Stimulated activated memory B cell treated with anti-CD40 and anti-IgM and Interleukin-4, amounts not matched to agents 10 μg/mL and 1 μg/mL and 100 μg/mL, for 72 hours (primary cell): Measurements from ENCODE around the gene SRP54.
A peak's percentile ranks its signal among the peaks of the same experiment; 100 is the strongest.
"Not testable (repeated sequence)": the region's sequence is repeated elsewhere in the genome, so short reads cannot be mapped to it uniquely, and the experiment has no call there.

Source experiments
- ATAC-seq: fragments of 150-1000 bp; cut with Tn5 transposase; 2 replicates; pipeline ENCODE4 v1.10.0; 2021
- H3K27ac Mint-ChIP-seq: one replicate; pipeline ENCODE4 v1.8.0; 2022; ENCODE audit warnings: mild to moderate bottlenecking, mixed read lengths
- H3K27me3 Mint-ChIP-seq: one replicate; pipeline ENCODE4 v1.8.0; 2022; ENCODE audit warnings: mixed read lengths
- H3K36me3 Mint-ChIP-seq: one replicate; pipeline ENCODE4 v1.8.0; 2022; ENCODE audit warnings: mixed read lengths
- H3K4me1 Mint-ChIP-seq: one replicate; pipeline ENCODE4 v1.8.0; 2022; ENCODE audit warnings: mixed read lengths
- H3K4me3 Mint-ChIP-seq: one replicate; pipeline ENCODE4 v1.8.0; 2022; ENCODE audit warnings: mild to moderate bottlenecking, moderate library complexity, mixed read lengths
- H3K9me3 Mint-ChIP-seq: one replicate; pipeline ENCODE4 v1.8.0; 2022; ENCODE audit warnings: mixed read lengths

Gene SRP54

DNA sequence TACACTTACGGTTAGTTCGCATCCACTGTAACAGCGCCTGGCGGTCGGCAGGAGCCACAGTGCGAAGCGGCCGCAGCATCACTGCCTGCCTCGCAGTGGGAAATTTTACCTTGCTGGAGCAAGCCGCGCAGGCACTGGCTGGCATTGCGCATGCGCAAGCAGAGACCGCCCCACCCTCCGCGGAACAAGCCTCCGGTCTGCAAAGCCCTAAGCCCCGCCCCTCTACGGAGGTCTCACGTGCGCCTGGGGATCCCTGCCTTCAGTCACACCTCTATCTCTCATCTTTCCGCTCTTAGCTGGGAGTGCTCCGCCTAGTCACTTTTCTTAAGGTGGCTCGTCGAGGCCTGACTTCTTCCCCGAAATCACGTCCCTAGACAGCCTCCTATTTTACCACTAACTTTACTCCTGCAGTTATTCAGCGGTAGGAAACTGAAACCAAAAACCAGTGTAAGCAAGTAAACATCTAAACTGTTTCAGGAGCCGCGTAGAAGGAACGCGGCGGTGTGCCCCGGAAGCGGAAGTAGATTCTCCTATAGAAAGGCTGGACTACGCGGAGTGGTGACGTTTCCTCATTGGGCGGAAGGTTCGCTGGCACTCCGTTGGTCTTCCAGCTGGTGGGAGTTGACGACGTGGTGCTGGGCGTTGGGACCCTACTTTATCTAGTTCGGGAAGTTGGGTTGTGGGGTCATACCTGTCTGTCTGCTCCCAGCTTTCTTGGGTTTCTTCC lies at the start of gene SRP54:
TSS of gene SRP54 (plus strand) at position 572 of the 727 bp plus-strand sequence. CDS start 13,718 bp downstream, outside the sequence.
- H3K27ac Mint-ChIP-seq = no peak within 1 kb of the TSS
- no peaks in the 10 kb centered on the region for H3K9me3 Mint-ChIP-seq
- H3K27me3 Mint-ChIP-seq = no peaks in the 10 kb centered on the region
- peaks cover 14% of the 10 kb centered on the region for H3K4me1 Mint-ChIP-seq
- ATAC-seq = peak; percentile 97
- no peak within 1 kb of the TSS for H3K4me3 Mint-ChIP-seq
- peaks cover 8% of the 10 kb centered on the region for H3K36me3 Mint-ChIP-seq

DNA sequence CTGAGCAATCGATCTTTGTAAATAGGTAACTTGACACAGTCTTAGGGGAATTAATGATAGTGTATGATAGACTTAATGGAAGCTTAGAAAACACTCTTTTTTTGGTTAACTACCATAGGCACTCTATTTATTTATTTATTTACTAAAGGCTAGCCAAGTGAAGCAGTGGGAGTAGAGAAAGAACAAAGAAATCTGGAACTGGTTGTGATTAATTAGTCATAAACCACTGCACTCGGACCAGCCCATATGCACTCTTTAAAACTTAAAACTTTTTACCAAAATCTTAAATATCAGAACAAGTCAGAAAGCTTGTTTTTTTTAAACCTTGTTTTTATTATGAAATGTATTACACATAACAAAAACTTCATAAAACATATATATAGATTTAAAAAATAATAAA lies 49.5 kb upstream of the SRP54 start:
- Mint-ChIP-seq H3K9me3 (no peaks in the 10 kb centered on the region), H3K36me3 (peaks cover 4% of the 10 kb centered on the region), H3K27me3 (no peaks in the 10 kb centered on the region), H3K27ac (no peak overlapping the region), H3K4me3 (no peak overlapping the region), H3K4me1 (peaks cover 13% of the 10 kb centered on the region)
- ATAC-seq = no peak

DNA sequence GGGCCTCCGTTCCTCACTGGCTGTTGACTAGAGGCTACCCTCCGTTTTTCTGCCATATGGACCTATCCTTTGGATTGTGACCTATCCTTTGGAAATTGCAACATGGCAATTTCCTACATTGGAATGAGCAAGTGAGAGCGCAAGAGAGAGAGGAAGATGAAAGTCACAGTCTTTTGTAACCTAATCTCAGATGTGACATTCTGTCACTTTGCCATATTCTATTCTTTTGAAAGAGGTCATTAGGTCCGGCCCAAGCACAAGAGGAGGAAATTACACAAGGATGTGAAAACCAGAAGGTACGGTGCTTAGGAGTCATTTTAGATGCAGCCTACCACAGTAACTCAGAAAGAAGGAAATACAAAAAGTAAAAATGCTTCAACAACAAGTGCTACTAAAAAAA lies 47.3 kb upstream of the SRP54 start:
- no peak for ATAC-seq
- no peaks in the 10 kb centered on the region for H3K27me3 Mint-ChIP-seq
- no peak overlapping the region for H3K4me3 Mint-ChIP-seq
- no peak overlapping the region for H3K27ac Mint-ChIP-seq
- peaks cover 6% of the 10 kb centered on the region for H3K36me3 Mint-ChIP-seq
- peaks cover 10% of the 10 kb centered on the region for H3K4me1 Mint-ChIP-seq
- no peaks in the 10 kb centered on the region for H3K9me3 Mint-ChIP-seq

DNA sequence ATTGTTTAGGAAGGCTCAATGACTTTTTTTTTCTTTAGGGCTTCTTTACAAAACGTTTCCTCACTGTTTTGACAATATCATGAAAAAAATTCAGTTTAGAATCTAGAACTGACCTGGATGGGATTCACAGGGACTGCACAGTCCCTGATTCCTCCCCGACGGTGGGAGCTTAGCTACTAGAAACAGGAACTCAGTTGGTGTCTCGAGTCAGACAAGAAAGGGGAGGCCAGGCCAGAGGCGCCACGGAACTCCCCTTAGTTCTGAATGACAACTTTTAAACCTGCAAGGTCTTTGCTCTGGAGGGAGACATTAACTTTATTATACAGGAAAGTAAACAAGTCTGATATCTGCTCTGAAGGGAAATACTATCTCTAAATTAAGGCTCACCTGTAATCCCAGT lies 45.4 kb upstream of the SRP54 start:
- no peaks in the 10 kb centered on the region for H3K27me3 Mint-ChIP-seq
- H3K36me3 Mint-ChIP-seq = peaks cover 14% of the 10 kb centered on the region
- H3K4me1 Mint-ChIP-seq = no peaks in the 10 kb centered on the region
- H3K4me3 Mint-ChIP-seq = no peak overlapping the region
- ATAC-seq = no peak
- H3K9me3 Mint-ChIP-seq = peaks cover 3% of the 10 kb centered on the region
- H3K27ac Mint-ChIP-seq = no peak overlapping the region

DNA sequence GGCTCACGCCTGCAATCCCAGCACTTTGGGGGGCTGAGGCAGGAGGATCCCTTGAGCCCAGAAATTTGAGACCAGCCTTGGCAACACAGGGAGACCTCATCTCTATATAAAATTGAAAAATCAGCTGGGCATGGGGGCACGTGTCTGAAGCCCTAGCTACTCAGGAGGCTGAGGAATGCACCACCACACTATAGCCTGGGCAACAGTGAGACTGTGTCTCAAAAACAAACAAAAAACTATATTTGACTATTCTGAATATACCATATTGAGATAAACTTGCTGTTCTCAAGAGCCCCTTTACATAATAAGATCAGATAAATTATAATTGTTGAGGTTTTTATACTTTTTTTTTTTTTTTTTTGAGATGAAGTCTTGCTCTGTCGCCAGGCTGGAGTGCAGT lies 44.9 kb upstream of the SRP54 start:
- peaks cover 3% of the 10 kb centered on the region for H3K9me3 Mint-ChIP-seq
- ATAC-seq = no peak
- H3K27ac Mint-ChIP-seq = no peak overlapping the region
- H3K36me3 Mint-ChIP-seq = peaks cover 14% of the 10 kb centered on the region
- H3K4me3 Mint-ChIP-seq = no peak overlapping the region
- no peaks in the 10 kb centered on the region for H3K4me1 Mint-ChIP-seq
- H3K27me3 Mint-ChIP-seq = no peaks in the 10 kb centered on the region

DNA sequence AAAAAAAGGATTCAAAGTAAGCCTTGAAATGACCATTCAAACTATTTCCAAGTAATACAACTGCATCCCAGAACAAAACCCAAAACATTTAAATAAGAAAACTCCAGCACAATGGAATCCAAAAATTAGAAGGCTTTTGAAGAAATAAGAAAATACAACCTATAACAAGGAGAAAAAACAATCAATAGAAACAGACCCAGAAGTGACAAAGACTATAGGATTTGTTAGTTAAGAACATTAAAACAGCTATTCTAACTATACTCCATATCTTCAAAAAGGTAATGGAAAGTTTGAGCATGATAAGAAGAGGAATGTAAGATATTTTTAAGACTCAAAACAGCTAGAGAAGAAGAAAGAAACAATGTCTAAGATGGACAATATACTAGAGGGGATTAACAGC lies 39.3 kb upstream of the SRP54 start:
- ATAC-seq = no peak
- no peaks in the 10 kb centered on the region for H3K4me1 Mint-ChIP-seq
- H3K27me3 Mint-ChIP-seq = no peaks in the 10 kb centered on the region
- no peak overlapping the region for H3K27ac Mint-ChIP-seq
- H3K4me3 Mint-ChIP-seq = no peak overlapping the region
- peaks cover 10% of the 10 kb centered on the region for H3K9me3 Mint-ChIP-seq
- H3K36me3 Mint-ChIP-seq = peaks cover 38% of the 10 kb centered on the region

DNA sequence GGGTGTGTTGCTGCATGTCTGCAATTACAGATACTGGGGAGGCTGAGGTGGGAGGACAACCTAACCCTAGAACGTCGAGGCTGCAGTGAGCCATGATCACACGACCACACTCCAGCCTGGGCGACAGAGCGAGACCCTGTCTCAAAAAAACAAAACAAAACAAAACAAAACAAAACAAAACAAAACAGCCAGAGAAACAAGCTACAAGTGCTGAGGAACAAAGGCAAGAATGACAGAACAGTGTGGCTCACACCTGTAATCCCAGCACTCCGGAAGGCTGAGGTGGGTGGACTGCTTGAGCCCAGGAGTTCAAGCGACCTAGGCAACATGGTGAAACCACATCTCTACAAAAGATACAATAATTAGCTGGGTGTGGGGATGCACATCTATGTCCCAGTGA lies 38.0 kb upstream of the SRP54 start:
- Mint-ChIP-seq H3K27me3 (no peaks in the 10 kb centered on the region), H3K4me3 (no peak overlapping the region), H3K27ac (no peak overlapping the region), H3K36me3 (peaks cover 37% of the 10 kb centered on the region), H3K9me3 (peaks cover 10% of the 10 kb centered on the region), H3K4me1 (no peaks in the 10 kb centered on the region)
- ATAC-seq = no peak

DNA sequence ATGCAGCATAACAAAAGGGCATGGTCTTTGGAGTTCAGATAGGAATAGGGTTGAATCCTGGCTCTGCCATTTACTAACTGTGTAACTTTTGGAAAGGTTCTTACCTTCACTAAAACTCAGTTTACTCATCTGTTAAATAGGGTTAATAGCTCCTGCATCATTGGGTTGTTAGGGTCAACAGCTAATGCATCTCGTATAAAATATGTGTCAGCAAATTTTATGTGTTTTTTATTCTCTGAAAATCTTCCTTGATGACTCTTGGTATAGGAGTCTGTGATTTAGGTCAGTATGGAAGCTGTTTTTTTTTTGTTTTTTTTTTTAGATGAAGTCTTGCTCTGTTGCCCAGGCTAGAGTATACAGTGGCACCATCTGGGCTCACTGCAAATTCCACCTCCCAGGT lies 36.1 kb upstream of the SRP54 start:
- Mint-ChIP-seq H3K4me3 (no peak overlapping the region), H3K36me3 (peaks cover 40% of the 10 kb centered on the region), H3K9me3 (peaks cover 10% of the 10 kb centered on the region), H3K27ac (no peak overlapping the region), H3K27me3 (no peaks in the 10 kb centered on the region), H3K4me1 (no peaks in the 10 kb centered on the region)
- no peak for ATAC-seq

DNA sequence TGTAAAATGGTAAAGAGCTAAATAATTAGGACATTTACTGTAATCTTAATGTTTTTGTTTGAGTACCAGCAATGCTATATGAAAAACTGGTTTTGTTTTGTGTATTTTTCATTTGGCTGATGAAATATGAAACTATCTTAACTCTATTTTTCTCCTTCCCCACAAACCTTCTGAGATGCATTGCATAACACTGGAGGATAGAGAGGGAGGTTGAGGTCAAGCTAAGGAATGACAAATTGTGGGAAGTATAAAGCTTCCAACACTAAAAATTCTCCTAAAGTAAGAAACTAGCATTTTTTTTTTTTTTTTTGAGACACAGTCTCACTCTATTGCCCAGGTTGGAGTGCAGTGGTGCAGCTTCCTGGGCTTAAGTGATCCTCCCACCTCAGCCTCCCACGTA lies 31.5 kb upstream of the SRP54 start:
- H3K27me3 Mint-ChIP-seq = no peaks in the 10 kb centered on the region
- peaks cover 16% of the 10 kb centered on the region for H3K36me3 Mint-ChIP-seq
- H3K4me3 Mint-ChIP-seq = no peak overlapping the region
- H3K4me1 Mint-ChIP-seq = no peaks in the 10 kb centered on the region
- no peak for ATAC-seq
- no peak overlapping the region for H3K27ac Mint-ChIP-seq
- H3K9me3 Mint-ChIP-seq = no peaks in the 10 kb centered on the region

DNA sequence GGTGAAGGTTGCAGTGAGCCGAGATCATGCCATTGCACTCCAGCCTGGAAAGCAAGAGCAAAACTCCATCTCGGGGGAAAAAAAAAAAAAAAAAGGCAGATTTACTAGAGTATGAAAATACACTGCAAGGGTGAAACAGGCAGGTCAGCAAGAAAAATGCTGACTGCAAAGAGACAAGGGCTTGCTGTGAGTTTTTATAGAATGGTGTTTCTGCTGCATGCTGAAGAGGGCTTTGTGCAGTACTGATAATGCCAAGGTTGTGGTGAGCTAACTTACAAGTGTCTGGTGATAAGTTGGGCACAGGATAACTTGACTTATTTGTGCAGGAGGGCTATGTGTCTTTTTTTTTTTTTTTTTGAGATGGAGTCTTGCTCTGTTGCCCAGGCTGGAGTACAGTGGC lies 25.9 kb upstream of the SRP54 start:
- Mint-ChIP-seq H3K4me3 (no peak overlapping the region), H3K27me3 (no peaks in the 10 kb centered on the region), H3K4me1 (no peaks in the 10 kb centered on the region), H3K9me3 (no peaks in the 10 kb centered on the region), H3K36me3 (peaks cover 40% of the 10 kb centered on the region), H3K27ac (no peak overlapping the region)
- ATAC-seq = no peak

DNA sequence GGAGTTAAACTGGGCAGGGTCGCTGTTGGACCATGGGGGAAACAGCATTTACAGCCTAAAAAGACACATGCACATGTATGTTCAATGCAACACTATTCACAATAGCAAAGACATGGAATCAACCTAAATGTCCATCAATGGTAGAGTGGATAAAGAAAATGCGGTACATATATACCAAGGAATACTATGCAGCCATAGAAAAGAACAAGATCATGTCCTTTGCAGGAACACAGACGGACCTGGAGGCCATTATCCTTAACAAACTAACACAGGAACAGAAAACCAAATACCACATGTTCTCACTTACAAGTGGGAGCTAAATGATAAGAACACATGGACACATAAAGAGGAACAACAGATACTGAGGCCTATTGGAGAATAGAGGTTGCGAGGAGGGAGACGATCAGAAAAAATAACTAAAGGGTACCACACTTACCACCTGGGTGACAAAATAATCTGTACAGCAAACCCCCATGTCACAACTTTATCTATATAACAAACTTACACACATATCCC lies 25.0 kb upstream of the SRP54 start:
- Mint-ChIP-seq H3K27ac (no peak overlapping the region), H3K9me3 (no peaks in the 10 kb centered on the region), H3K4me1 (no peaks in the 10 kb centered on the region), H3K4me3 (no peak overlapping the region), H3K27me3 (no peaks in the 10 kb centered on the region), H3K36me3 (peaks cover 40% of the 10 kb centered on the region)
- ATAC-seq = no peak

DNA sequence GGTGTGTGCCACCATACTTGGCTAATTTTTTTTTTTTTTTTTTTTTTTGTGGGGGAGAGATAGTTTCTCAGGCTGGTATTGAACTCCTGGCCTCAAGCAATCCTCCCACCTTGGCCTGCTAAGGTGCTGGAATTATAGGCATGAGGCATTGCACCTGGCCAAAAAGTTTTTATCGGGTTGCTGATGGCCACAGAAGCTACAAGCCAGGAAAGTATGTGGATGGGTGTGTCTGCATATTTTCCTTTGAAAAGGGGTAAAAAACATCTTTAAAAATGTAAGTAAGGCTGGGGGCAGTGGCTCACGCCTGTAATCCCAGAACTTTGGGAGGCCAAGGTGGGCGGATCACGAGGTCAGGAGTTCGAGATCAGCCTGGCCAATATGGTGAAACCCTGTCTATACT lies 20.7 kb upstream of the SRP54 start:
- H3K4me1 Mint-ChIP-seq, H3K27ac Mint-ChIP-seq, H3K9me3 Mint-ChIP-seq, H3K27me3 Mint-ChIP-seq, ATAC-seq, H3K4me3 Mint-ChIP-seq: not testable (repeated sequence)
- peaks cover 30% of the 10 kb centered on the region for H3K36me3 Mint-ChIP-seq

DNA sequence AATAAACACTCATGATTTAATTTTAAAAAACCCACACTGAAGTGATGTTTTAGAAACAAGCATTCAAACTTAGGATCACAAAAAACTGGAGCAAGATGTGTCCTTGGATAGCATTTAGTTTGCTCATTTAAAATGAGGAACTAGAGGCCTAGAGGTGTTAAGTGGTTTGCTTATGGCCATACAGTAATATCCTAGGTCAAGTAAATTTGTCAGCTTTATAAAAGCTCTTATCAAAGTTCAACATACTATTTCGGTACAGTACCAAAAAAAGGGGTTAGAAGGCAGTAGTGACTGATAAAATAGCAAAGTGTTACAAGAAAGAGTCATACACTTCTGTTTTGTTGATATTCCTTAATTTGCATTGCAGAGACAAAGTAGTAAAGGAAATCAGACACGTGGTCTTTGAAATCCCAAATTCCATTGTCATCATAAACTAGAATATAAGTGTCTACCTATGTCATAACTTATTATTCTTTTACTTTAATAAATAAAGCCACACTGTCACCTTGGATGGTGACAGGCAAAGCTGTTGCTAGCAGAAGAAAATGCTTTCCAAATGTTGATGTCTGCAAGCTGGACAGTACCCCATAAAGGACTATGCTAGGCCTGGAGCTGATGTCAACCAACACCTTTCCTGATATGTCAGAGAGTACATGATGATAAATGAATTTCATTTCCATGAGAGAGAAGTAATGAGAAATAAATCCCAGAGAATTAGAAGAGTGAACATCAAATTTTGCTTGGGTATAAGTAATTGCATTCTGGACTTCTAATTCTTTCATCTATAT lies 17.6 kb upstream of the SRP54 start:
- no peaks in the 10 kb centered on the region for H3K9me3 Mint-ChIP-seq
- H3K27me3 Mint-ChIP-seq = no peaks in the 10 kb centered on the region
- no peak overlapping the region for H3K4me3 Mint-ChIP-seq
- H3K27ac Mint-ChIP-seq = peak overlapping the region; percentile 13
- H3K4me1 Mint-ChIP-seq = peaks cover 6% of the 10 kb centered on the region
- ATAC-seq = no peak
- peaks cover 9% of the 10 kb centered on the region for H3K36me3 Mint-ChIP-seq

DNA sequence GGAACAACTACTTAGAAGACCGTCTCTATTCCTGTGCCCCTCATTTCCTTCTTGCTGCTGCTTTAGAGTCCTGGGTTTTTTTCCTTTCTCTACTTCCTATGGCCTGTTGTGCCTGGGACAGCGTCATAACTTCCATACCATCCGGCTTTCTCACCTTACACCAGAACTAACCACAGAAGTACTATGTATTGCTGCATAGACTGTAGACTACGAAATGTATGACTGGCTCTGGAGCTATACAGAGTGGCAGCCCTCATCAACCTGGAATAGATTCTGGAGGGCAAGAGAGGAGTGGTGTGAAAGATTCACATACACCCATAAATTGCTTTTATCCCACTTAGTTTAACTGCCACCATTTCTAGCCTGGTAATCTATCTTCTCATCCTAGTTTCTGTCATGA lies 16.9 kb upstream of the SRP54 start:
- Mint-ChIP-seq H3K4me3 (no peak overlapping the region), H3K36me3 (peaks cover 6% of the 10 kb centered on the region), H3K4me1 (peaks cover 6% of the 10 kb centered on the region), H3K9me3 (no peaks in the 10 kb centered on the region), H3K27me3 (no peaks in the 10 kb centered on the region), H3K27ac (peak overlapping the region; percentile 13)
- ATAC-seq = no peak

DNA sequence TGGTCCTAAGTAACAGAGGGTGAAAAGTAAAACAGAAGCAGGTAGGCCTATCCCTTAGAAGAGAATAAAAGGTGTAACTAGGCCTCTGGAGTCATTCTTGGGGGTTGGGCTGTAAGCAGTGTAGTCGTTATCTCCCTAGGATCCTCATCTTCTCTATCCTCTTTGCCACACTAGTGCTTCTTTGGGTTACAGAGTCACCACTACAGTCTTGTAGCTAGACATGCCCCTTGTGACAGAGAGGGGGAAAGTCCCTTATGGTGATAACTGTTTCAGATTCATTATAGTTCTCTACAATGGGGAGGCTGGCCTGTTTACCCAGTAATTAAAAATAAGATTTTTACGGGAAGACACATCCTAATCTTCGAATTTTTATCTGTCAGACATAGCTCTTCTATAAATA lies 16.4 kb upstream of the SRP54 start:
- peak; percentile 79 for ATAC-seq
- Mint-ChIP-seq H3K27me3 (no peaks in the 10 kb centered on the region), H3K9me3 (no peaks in the 10 kb centered on the region), H3K4me3 (no peak overlapping the region), H3K36me3 (peaks cover 8% of the 10 kb centered on the region), H3K27ac (peak overlapping the region; percentile 13), H3K4me1 (peaks cover 8% of the 10 kb centered on the region)

DNA sequence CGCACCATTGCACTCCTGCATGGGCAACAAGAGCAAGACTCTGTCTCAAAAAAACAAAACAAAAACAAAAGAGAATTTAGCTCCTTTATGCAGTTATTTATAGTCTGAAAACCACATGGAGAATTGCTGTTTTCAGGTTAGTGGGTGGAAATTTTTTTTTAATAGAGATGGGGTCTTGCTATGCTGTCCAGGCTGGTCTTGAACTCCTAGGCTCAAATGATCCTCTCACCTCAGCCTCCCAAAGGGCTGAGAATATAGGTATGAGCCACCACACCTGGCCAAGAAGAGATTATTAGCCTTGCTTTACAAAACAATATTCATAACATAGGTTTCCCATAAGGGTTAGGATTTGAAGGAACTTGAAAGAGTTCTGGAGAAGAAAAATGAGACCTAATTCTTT lies 12.1 kb upstream of the SRP54 start:
- no peaks in the 10 kb centered on the region for H3K9me3 Mint-ChIP-seq
- H3K36me3 Mint-ChIP-seq = peaks cover 14% of the 10 kb centered on the region
- no peak overlapping the region for H3K27ac Mint-ChIP-seq
- H3K4me3 Mint-ChIP-seq = no peak overlapping the region
- H3K4me1 Mint-ChIP-seq = peaks cover 23% of the 10 kb centered on the region
- no peak for ATAC-seq
- H3K27me3 Mint-ChIP-seq = no peaks in the 10 kb centered on the region
